HG03521 (cell line): Measurements from ENCODE around the gene TXNRD1.

Source experiments
- ATAC-seq: cut with Tn5 transposase; IDR thresholded peaks from one replicate; pipeline ENCODE4 v1.9.1; 2021; ENCODE audit warnings: mild to moderate bottlenecking, moderate library complexity; ENCODE audit not compliant: unreplicated experiment

The TXNRD1 gene

DNA sequence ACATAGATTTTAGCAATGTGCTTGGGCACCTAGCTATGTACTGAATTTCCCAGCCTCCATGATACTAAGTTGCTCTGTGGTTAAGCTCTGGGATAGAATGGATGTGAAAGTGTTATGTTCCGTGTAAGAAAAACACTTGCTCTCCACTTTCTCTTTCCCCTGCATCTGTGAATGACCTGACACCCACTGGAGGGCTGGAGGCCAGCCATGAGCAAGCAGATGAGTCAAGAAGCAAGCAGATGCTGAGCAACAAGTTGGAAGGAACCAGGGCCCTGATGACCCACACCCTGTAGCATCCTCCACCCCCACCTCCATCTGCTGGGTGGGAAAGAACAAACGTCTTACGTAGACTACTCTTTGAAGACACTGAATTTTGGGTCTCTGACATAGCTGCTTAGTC lies 144.6 kb downstream of the TXNRD1 start:
- no peak for ATAC-seq

GRCh38 chr12:104360983-104361707 lies 145.6 kb downstream of the TXNRD1 start:
- ATAC-seq: no peak

- ATAC-seq: no peak
These were observed 150.4 kb downstream of the TXNRD1 start for GRCh38 chr12:104365921-104366410.

GRCh38 chr12:104369708-104370107 lies 154.1 kb downstream of the TXNRD1 start:
- ATAC-seq: no peak

GRCh38 chr12:104371043-104371870 lies 155.7 kb downstream of the TXNRD1 start:
- ATAC-seq: no peak

DNA sequence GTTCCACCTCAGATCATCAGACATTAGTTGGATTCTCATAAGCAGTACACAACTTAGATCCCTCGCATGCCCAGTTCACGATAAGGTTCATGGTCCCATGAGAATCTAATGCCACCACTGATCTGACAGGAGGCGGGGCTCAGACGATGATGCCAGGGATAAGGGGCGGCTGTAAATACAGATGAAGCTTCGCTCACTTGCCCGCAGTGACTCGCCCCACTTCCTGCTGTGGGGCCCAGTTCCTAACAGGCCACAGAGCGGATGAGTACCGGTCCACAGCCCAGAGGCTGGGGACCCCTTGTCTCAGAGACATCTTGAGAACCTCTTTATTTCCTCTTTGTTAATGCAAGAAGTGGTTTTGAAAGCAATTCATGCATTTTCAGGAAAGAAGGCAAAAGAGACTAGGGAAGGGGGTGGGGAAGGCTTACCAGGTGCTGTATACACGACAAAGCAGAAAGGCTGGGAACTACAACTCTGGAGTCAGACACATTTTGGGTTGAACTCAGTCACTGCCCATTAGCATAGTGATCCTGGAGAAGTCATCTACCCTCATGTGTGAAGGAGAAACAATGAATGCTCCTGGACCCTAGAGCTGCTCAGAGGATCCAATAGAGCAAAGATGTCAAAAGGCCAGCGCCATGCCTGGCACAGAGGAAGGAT lies 156.6 kb downstream of the TXNRD1 start:
- no peak for ATAC-seq

DNA sequence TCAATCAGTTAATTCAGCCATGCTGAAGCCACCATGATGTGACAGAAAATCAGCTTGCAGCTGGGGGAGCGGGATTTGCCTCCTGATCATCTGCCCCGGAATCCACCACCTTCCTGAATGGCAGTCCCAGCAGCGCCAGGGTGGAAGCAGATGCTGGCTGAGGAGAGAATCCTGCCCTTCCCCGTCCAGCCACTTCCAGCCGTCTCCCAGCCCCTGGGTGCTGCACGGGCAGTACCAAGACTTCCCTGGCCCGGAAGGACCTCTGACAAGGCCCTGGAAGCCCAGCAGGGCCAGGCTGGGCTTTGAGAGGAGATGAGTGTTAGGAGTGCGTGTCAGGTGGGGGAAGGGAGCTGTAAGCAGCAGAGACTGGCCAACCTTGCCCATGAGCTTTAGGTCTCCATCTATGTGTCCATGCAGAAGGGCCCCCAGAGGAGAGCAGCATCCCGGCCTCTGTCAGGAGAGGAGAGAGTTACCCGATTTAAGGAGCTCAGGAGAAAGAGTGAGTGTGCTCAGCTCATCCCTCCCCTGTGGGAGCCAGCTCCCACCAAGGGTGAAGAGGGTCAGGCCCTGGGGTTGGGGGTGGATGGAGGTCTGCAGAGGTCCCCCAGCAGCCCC lies 157.2 kb downstream of the TXNRD1 start:
- no peak for ATAC-seq

DNA sequence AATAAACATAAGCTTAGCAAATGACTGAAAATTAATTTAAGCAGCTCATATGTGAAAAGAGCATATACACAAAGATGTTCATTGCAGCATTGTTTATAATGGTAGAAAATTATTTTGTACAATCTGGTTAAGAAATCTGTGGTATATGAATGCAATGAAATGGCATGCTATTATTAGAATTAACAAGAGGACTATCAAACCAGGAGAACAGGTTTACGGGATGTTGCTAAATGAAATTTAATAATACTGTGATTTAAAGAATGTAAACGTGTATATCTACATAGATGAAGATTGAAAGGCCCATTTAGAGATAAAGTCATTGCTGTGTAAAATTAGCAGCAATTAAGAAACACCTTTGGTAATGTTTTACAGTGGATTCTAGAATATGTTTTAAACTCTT lies 158.5 kb downstream of the TXNRD1 start:
- no peak for ATAC-seq

- ATAC-seq: no peak
These were observed 159.2 kb downstream of the TXNRD1 start for GRCh38 chr12:104374806-104375205.

DNA sequence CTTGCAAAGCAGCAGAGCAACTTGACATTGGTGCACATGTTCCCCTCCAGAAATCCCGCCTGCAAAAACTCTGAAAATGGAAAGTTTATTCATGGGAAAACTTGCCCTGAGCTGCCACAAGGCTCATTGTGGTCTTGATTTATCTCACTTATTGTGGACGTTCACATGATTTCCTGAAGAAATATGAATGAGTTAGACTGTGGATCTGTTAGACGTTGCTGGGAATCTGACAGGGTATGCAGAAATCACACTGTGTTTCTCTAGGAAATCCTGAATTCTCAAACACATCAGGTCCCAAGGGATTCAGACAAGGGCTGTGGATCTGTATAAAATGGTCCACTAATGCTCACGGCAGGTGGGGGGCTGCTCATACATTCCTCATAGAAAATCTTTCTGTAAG lies 160.2 kb downstream of the TXNRD1 start:
- ATAC-seq: no peak

GRCh38 chr12:104376650-104377513 lies 161.3 kb downstream of the TXNRD1 start:
- ATAC-seq: no peak

DNA sequence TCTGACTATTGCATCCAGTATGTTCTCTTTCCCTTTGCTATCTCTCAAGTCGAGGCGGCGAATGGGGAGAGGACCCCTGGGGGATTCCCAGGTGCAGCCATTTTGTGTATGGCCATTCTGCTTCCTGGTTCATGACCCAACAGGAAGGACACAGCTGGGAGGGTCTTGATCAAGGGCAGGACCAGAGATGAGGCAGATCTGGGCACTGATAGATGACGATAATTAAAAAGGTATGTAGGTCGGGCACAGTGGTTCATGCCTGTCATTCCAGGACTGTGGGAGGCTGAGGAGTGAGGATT lies 161.9 kb downstream of the TXNRD1 start:
- ATAC-seq: no peak

- no peak for ATAC-seq
These were observed 162.8 kb downstream of the TXNRD1 start for GRCh38 chr12:104378427-104378826.

DNA sequence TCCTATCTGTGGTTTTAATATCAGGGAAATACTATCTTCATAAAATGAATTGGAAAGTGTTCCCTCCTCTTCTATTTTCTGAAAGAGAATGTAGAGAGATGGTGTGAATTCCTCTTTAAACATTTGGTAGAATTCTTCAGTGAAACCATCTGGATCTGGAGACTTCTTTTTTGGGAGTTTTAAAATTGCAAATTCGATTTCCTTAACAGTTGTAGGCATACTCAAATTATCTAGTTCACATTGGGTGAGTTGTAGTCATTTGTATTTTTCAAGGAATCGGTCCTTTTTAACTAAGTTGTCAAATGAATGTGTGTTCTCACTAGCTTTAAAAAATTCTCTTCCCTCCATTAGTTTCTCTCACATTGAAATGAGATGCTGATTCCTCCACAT lies 165.8 kb downstream of the TXNRD1 start:
- no peak for ATAC-seq

DNA sequence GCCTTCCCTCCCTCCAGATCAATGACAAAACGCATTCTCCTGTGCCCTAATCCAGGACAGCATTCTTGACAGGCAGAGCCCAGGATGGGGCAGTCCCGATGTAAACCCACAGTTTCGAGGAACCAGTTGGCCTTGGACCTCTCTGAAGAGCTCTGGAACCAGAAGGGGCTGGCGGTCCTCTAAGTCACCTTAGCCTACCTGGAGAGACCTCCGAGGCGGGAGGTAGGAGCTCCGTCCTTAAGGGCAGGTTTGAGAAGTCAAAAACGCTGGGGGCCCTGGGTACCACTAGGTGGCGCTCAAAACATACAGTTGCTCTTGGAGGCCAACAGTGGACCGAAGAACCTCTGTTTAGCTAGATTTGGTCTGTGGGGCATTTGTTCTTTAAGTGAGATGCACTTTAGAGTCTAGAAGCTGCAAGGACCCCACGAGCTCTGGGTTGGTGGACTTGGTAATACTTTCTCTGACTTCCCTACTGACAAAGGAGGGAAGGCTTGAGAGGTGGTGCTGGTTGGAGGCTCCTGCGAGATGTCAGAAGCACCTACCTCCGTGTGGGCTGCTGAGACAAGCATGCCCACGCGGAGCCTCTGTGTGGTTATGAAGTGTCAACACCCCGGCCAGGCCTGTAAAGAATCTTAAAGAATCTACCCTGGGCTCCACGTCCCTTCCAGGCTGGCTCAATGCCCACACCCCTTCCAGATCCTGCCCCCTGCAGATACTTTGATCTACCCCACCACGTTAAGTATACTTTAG lies 166.3 kb downstream of the TXNRD1 start:
- ATAC-seq: no peak

DNA sequence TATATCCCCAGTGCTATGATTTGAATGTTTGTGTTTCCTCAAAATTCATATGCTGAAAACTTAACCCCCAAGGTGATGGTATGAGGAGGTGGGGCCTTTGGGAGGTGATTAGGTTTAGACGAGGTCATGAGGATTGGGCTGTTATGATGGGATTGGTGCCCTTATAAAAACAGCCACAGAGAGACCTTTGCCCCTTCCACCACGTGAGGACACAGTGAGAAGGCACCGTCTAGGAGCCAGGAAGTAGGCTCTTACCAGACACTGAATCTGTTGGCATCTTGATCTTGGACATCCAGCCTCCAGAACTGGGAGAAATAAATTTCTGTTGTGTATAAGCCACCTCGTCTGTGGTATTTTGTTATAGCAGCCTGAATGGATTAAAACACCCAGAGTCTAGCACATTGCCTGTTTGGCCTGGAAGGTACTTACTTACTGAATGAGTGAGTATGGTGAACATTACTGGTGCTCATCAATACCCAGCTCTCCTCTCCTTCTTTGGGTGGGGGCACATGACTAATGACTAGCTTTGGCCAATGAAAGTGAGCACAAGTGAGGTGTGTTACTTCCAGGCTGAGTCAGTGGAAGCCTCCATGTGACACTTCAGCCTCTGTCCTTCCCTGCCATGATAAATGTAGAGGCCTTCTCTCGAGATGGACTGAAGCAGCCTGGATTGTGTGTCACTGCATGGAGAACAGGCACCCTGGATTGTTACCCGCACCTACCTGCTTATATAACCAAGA lies 168.7 kb downstream of the TXNRD1 start:
- no peak for ATAC-seq

- ATAC-seq: no peak
These were observed 169.9 kb downstream of the TXNRD1 start for GRCh38 chr12:104385510-104385909.

GRCh38 chr12:104386461-104386860 lies 170.9 kb downstream of the TXNRD1 start:
- no peak for ATAC-seq

DNA sequence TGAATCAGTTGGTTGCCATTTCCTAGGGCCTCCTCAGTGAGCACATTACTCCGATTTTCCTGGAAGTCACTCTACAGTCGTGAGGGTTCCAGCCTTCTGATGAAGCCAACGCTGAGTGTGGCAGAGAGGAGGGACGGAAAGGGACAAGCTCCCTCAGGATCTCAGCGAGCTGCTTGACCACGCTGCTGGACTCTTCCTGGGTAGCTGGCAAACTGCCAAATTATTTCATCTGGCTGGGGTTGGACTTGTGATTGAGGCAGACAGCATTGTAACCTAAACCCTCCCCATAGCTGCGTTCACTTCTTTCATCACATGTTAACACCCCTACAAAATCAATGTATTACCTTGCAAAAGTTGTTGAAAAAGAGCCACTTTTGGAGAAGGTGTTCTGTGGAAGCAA lies 171.6 kb downstream of the TXNRD1 start:
- ATAC-seq: no peak
